ENCODE measurements around the gene POU2F3. TPM values are rescaled to one million over a fixed set of nuclear protein-coding genes. Genes with fewer than 3 reads are reported as not detected.

Gene POU2F3
- total RNA-seq, 2 donors from 2014 or later: 0.26 TPM; not detected in 1

GRCh38 chr11:120212926-120213325 is 27.0 kb upstream of the POU2F3 start:
- Histone ChIP-seq H3K27me3 (no peaks in the 10 kb centered on the region), H3K4me3 (no peak overlapping the region), H3K9me3 (no peaks in the 10 kb centered on the region), H3K4me1 (peaks cover 83% of the 10 kb centered on the region), H3K36me3 (replicated peaks in 1 of 2; ENCODE audit: insufficient read depth in 1 of 2, low read depth in 2 of 2) (no peaks in the 10 kb centered on the region), H3K27ac (peak overlapping the region; percentile 33 to 95 (median 90))
- no peak for ATAC-seq
- TF ChIP-seq POLR2A (IDR thresholded peaks at IDR 0.05) (no peak), CTCF (IDR thresholded peaks at IDR 0.05) (no peak)
- intact Hi-C loops (cut with DNase I): no loop called here
- 46 to 83% methylated on average over 1 to 2 of the region's 2 CpGs for WGBS, 2 donors
- no peak for DNase-seq

- DNase-seq (peak in 1 of 4 donors; percentile 38), ATAC-seq (no peak)
- H3K4me1 ChIP-seq: peaks cover 83% of the 10 kb centered on the region
- H3K27ac ChIP-seq: peak overlapping the region in 1 of 4 donors; percentile 46
- H3K4me3 ChIP-seq: no peak overlapping the region
- intact Hi-C loops (cut with DNase I): no loop called here
- H3K36me3 ChIP-seq (replicated peaks in 1 of 2; ENCODE audit: insufficient read depth in 1 of 2, low read depth in 2 of 2): no peaks in the 10 kb centered on the region
- WGBS, 2 donors: 38 to 52% methylated on average over 4 to 7 of the region's 7 CpGs
- TF ChIP-seq CTCF (IDR thresholded peaks at IDR 0.05): no peak
- TF ChIP-seq POLR2A (IDR thresholded peaks at IDR 0.05): no peak
- no peaks in the 10 kb centered on the region for H3K27me3 ChIP-seq
- no peaks in the 10 kb centered on the region for H3K9me3 ChIP-seq
Measured at GRCh38 chr11:120214581-120214980, 25.4 kb upstream of the POU2F3 start.

GRCh38 chr11:120215634-120216033 is 24.3 kb upstream of the POU2F3 start:
- peak overlapping the region in 3 of 4 donors; percentile 32 to 46 (median 32) for H3K27ac ChIP-seq
- intact Hi-C loops (cut with DNase I): no loop called here
- 49 to 59% methylated on average over 5 of the region's 5 CpGs for WGBS, 2 donors
- H3K27me3 ChIP-seq: no peaks in the 10 kb centered on the region
- H3K4me3 ChIP-seq: no peak overlapping the region
- DNase-seq (peak in 1 of 4 donors; percentile 58), ATAC-seq (no peak)
- no peaks in the 10 kb centered on the region for H3K36me3 ChIP-seq (replicated peaks in 1 of 2; ENCODE audit: insufficient read depth in 1 of 2, low read depth in 2 of 2)
- H3K9me3 ChIP-seq: no peaks in the 10 kb centered on the region
- peaks cover 85% of the 10 kb centered on the region for H3K4me1 ChIP-seq
- no peak for TF ChIP-seq CTCF (IDR thresholded peaks at IDR 0.05)

- DNase-seq (no peak), ATAC-seq (no peak)
- no peaks in the 10 kb centered on the region for H3K27me3 ChIP-seq
- no peak for TF ChIP-seq CTCF (IDR thresholded peaks at IDR 0.05)
- no peak for TF ChIP-seq POLR2A (IDR thresholded peaks at IDR 0.05)
- intact Hi-C loops (cut with DNase I): no loop called here
- H3K27ac ChIP-seq: peak overlapping the region in 2 of 4 donors; percentile 32 to 46
- H3K4me1 ChIP-seq: peaks cover 93% of the 10 kb centered on the region
- no peaks in the 10 kb centered on the region for H3K36me3 ChIP-seq (replicated peaks in 1 of 2; ENCODE audit: insufficient read depth in 1 of 2, low read depth in 2 of 2)
- no peak overlapping the region for H3K4me3 ChIP-seq
- WGBS, 2 donors: 78 to 87% methylated on average over 7 to 8 of the region's 8 CpGs
- no peaks in the 10 kb centered on the region for H3K9me3 ChIP-seq
Measured at GRCh38 chr11:120216426-120217102, 23.4 kb upstream of the POU2F3 start.

GRCh38 chr11:120217526-120217925 is 22.4 kb upstream of the POU2F3 start:
- ATAC-seq: no peak
- Histone ChIP-seq H3K27ac (peak overlapping the region in 2 of 4 donors; percentile 54), H3K9me3 (no peaks in the 10 kb centered on the region), H3K4me3 (no peak overlapping the region), H3K4me1 (peaks cover 94% of the 10 kb centered on the region), H3K36me3 (replicated peaks in 1 of 2; ENCODE audit: insufficient read depth in 1 of 2, low read depth in 2 of 2) (no peaks in the 10 kb centered on the region), H3K27me3 (no peaks in the 10 kb centered on the region)
- 78% methylated on average over 12 of the region's 12 CpGs for WGBS, 2 donors
- intact Hi-C loops (cut with DNase I): no loop called here
- DNase-seq: no peak
- TF ChIP-seq POLR2A (IDR thresholded peaks at IDR 0.05) (no peak), CTCF (IDR thresholded peaks at IDR 0.05) (no peak)

Data from body of pancreas (tissue), 4 donors.